ENCODE results near the gene MCC. TPM values are rescaled to one million over a fixed set of nuclear protein-coding genes. Genes with fewer than 3 reads are reported as not detected.

The MCC gene
- total RNA-seq, 1 experiment from 2014 or later: 0.41 TPM

GRCh38 chr5:113202287-113202686, 286.0 kb downstream of the MCC start:
- Histone ChIP-seq H3K4me1 (ENCODE audit: control insufficient read depth, insufficient read depth, low read length) (no peaks in the 10 kb centered on the region), H3K27ac (ENCODE audit: low read length) (no peak overlapping the region), H3K36me3 (ENCODE audit: control insufficient read depth, insufficient read depth, low read length) (no peaks in the 10 kb centered on the region), H3K27me3 (ENCODE audit: control insufficient read depth, insufficient read depth, low read length) (no peaks in the 10 kb centered on the region), H3K9me3 (ENCODE audit: control insufficient read depth, insufficient read depth, low read depth, low read length) (no peaks in the 10 kb centered on the region), H3K4me3 (ENCODE audit: low read depth in 2 of 2, low read length in 2 of 2) (no peak overlapping the region)
- ATAC-seq (no peak), DNase-seq (ENCODE audit: low read depth, low spot score) (no peak)
- no peak for TF ChIP-seq SIN3A (IDR thresholded peaks at IDR 0.05; ENCODE audit: borderline replicate concordance, insufficient read depth, low read depth, low read length)
- no peak for TF ChIP-seq REST (IDR thresholded peaks at IDR 0.05; ENCODE audit: insufficient read depth in 1 of 2, low read depth in 2 of 2, low read length in 1 of 2)
- no peak for TF ChIP-seq CTCF (IDR thresholded peaks at IDR 0.05)
- TF ChIP-seq POLR2AphosphoS5 (IDR thresholded peaks at IDR 0.05; ENCODE audit: low read depth, low read length): no peak
- no peak for TF ChIP-seq TCF7L2 (IDR thresholded peaks at IDR 0.05; ENCODE audit: low read depth, low read length)
- POLR2A ChIA-PET: no interaction called here
- no TSS peak for BruUV-seq (replicated peaks)
- intact Hi-C loops (cut with micrococcal nuclease; ENCODE audit: unreplicated experiment): loop anchor here (10.0 kb wide), 1 partner anchor 147 kb away; no protein-coding TSS in a partner anchor
- CTCF ChIA-PET: no interaction called here
- in situ Hi-C loops (cut with HindIII; ENCODE audit: low pct_unique_long_range_greater_than_20kb, low sequenced_read_pairs): no loop called here

GRCh38 chr5:113201715-113202114, 286.5 kb downstream of the MCC start:
- Histone ChIP-seq H3K27me3 (ENCODE audit: control insufficient read depth, insufficient read depth, low read length) (no peaks in the 10 kb centered on the region), H3K36me3 (ENCODE audit: control insufficient read depth, insufficient read depth, low read length) (no peaks in the 10 kb centered on the region), H3K4me1 (ENCODE audit: control insufficient read depth, insufficient read depth, low read length) (no peaks in the 10 kb centered on the region), H3K4me3 (ENCODE audit: low read depth in 2 of 2, low read length in 2 of 2) (no peak overlapping the region), H3K27ac (ENCODE audit: low read length) (no peak overlapping the region), H3K9me3 (ENCODE audit: control insufficient read depth, insufficient read depth, low read depth, low read length) (no peaks in the 10 kb centered on the region)
- in situ Hi-C loops (cut with HindIII; ENCODE audit: low pct_unique_long_range_greater_than_20kb, low sequenced_read_pairs): no loop called here
- intact Hi-C loops (cut with micrococcal nuclease; ENCODE audit: unreplicated experiment): loop anchor here (10.0 kb wide), 1 partner anchor 147 kb away; no protein-coding TSS in a partner anchor
- TF ChIP-seq REST (IDR thresholded peaks at IDR 0.05; ENCODE audit: insufficient read depth in 1 of 2, low read depth in 2 of 2, low read length in 1 of 2) (no peak), TCF7L2 (IDR thresholded peaks at IDR 0.05; ENCODE audit: low read depth, low read length) (no peak), SIN3A (IDR thresholded peaks at IDR 0.05; ENCODE audit: borderline replicate concordance, insufficient read depth, low read depth, low read length) (no peak), CTCF (IDR thresholded peaks at IDR 0.05) (no peak), POLR2AphosphoS5 (IDR thresholded peaks at IDR 0.05; ENCODE audit: low read depth, low read length) (no peak)
- CTCF ChIA-PET: no interaction called here
- no peak for DNase-seq (ENCODE audit: low read depth, low spot score)
- no TSS peak for BruUV-seq (replicated peaks)
- POLR2A ChIA-PET: no interaction called here
- no peak for ATAC-seq

All from Panc1 (cell line).